B cell (primary cell): Measurements from ENCODE around the gene QRSL1.

Experiments
- CTCF ChIP-seq: fragments of 200-600 bp; IDR thresholded peaks from one replicate; pipeline ENCODE4 v1.8.0; 2022; ENCODE audit warnings: antibody characterized with exemption, mild to moderate bottlenecking
- EZH2 ChIP-seq: IDR thresholded peaks from 2 replicates; pipeline ENCODE4 v1.6.1; 2012; ENCODE audit warnings: borderline replicate concordance, low read depth, mild to moderate bottlenecking, moderate library complexity, low read length; ENCODE audit not compliant: insufficient read depth, poor library complexity, severe bottlenecking

- TF ChIP-seq EZH2 (no peak), CTCF (no peak)
Measured at GRCh38 chr6:106659859-106660258, 30.5 kb downstream of the QRSL1 start.
